GM12892 (cell line): ENCODE data around the gene MED15.
"Not testable (repeated sequence)": the region's sequence is repeated elsewhere in the genome, so short reads cannot be mapped to it uniquely, and the experiment has no call there.

Source experiments
- DNase-seq: peaks from one replicate; pipeline ENCODE4 v3.0.0; 2011; ENCODE audit not compliant: insufficient read length
- FAIRE-seq: peaks from 2 replicates; lab custom pipeline; 2011; peaks lifted over from hg19 to GRCh38; lab: Jason Lieb, UNC
- POLR2A ChIP-seq: IDR thresholded peaks from 2 replicates; pipeline ENCODE4 v1.6.1; 2011; ENCODE audit warnings: low read depth, low read length, control low read depth
- POLR2AphosphoS5 ChIP-seq: IDR thresholded peaks from 2 replicates; pipeline ENCODE4 v1.6.1; 2011; ENCODE audit warnings: low read depth, low read length, control low read depth
- TAF1 ChIP-seq: IDR thresholded peaks from 2 replicates; pipeline ENCODE4 v1.6.1; 2011; ENCODE audit warnings: low read depth, mild to moderate bottlenecking, control low read depth, low read length, borderline replicate concordance

MED15 gene

DNA sequence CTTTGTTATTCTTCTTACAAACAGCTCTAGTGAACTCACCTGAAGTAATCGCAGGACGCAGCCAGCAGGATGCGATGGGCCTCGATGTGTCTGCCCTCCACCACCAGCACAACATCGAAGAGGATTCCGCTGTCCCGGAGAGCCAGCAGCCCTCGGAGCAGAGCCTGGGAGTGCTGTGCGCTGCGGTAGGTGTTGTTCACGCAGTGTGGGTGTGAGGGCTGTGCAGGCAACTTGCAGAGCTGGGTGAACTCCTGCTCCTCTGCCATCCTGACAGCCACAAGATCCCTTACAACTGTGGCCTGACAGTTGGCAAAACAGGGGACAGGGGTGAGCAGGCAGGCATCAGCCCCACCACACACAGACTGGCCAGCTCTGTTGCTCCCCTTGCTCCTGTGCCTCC is 18.5 kb upstream of the MED15 start:
- no peak for TF ChIP-seq POLR2A
- no peak for TF ChIP-seq POLR2AphosphoS5
- TF ChIP-seq TAF1 = no peak
- DNase-seq = no peak
- no peak for FAIRE-seq

DNA sequence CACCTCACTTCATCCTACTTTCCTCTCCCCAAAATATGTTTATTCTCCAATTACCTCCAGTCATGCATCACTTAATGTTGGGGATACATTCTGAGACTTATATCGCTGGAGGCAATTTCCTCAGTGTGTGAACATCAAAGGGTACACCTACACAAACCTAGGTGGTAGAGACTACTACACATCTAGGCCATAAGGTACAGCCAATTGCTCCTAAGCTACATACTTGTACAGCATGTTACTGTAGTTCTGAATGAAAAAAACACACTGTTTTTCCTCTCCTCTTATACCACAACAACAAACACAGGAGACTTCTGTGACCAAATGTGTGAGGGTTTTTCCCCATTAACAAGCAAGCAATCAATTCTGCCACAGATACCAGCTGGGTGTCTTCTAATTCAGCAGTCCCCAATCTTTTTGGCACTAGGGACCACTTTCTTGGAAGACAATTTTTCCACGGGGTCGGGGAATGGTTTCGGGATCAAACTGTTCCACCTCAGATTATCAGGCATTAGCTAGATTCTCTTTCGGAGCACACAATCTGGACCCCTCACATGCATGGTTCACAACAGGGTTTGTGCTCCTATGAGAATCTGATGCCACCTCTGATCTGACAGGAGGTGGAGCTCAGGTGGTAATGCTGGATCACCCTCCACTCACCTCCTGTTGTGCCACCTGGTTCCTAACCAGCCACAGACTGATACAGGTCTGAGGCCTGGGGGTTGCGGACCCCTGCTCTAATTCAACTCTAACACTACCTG is 17.0 kb upstream of the MED15 start:
- no peak for FAIRE-seq
- TF ChIP-seq TAF1 (no peak), POLR2A (no peak), POLR2AphosphoS5 (no peak)
- no peak for DNase-seq

GRCh38 chr22:20490941-20491307 is 16.5 kb upstream of the MED15 start:
- TF ChIP-seq TAF1 (no peak), POLR2AphosphoS5 (no peak), POLR2A (no peak)
- DNase-seq (no peak), FAIRE-seq (no peak)

DNA sequence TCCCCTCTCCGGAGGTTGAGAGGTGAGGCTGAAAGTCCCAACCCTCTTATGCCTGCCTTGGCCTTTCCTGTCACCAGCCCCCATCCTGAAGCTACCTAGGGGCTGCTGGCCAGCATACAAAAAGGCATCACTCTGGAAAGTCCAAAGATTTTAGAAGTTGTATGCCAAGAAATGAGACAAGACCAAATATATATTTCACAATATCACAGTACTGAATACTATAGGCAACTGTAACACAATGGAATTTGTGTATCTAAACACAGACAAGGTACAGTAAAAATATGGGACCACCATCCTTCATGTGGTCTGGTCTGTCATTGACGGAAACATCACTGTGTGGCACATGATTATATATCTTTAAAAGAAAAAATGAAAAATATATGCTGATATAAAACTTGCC is 16.1 kb upstream of the MED15 start:
- DNase-seq = no peak
- FAIRE-seq = no peak

GRCh38 chr22:20494978-20495860 is 12.2 kb upstream of the MED15 start, which contains the start of gene KLHL22:
Gene KLHL22 (minus strand): TSS chr22:20495795. CDS start chr22:20489211, 6,584 bp downstream.
- TF ChIP-seq POLR2AphosphoS5 (no peak), TAF1 (0 out of 2 replicates have a peak, but pooled peaks have one; percentile 37), POLR2A (peak; percentile 43; the same call in 1 of the 2 replicates)
- FAIRE-seq (no peak), DNase-seq (peak; percentile 29)

More for the DNA sequence above, 16.1 kb upstream of the MED15 start:
- TF ChIP-seq TAF1 = no peak
- no peak for TF ChIP-seq POLR2A
- no peak for TF ChIP-seq POLR2AphosphoS5

DNA sequence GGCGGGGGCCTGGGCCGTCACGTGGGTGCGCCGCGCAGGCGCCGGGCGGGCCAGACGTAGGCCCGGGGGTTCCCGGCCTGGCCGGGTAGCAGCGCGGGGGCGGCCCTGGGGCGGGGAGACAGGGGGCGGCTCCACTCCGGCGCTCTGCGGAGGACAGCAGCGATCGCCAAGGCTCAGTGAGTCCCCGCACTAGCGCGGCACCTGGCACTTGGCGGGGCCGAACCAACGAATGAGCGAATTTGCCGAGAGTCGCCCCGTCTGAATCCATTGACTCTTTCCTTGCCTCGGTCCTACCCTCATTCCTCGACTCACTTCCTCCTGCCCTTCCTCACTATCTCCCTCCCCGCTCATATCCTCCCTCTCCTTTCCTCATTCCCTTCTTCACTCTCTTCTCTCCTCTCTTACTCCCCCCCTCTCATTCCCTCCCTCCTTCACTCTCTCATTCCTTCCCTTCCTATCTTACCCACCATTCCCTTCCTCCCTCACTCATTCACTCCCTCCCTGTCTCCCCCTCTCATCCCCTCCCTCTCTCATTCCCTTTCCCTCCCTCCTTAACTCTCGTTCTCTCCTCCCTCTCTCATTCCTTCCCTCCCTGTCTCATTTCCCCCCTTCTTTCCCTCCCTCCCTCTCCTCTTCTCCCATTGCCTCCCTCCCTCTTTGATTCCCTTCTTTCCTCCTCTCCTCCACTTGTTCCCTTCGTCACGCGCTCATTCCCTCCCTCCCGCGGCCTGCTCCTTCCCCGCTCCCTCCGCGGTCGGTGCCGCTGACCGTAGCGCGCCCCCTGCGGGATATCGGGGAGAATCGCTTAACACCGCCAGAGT is 11.3 kb upstream of the MED15 start:
- TF ChIP-seq POLR2AphosphoS5 (no peak), TAF1 (no peak), POLR2A (no peak)
- DNase-seq = peak; percentile 97
- FAIRE-seq = peak; percentile 89

- TF ChIP-seq TAF1 (no peak), POLR2AphosphoS5 (no peak), POLR2A (no peak)
- FAIRE-seq (no peak), DNase-seq (no peak)
These were observed 10.0 kb upstream of the MED15 start for GRCh38 chr22:20497426-20497825.

GRCh38 chr22:20498913-20499312 is 8.5 kb upstream of the MED15 start:
- DNase-seq (no peak), FAIRE-seq (no peak)
- TF ChIP-seq TAF1 (no peak), POLR2AphosphoS5 (no peak)

GRCh38 chr22:20499769-20500168 is 7.6 kb upstream of the MED15 start:
- FAIRE-seq (no peak), DNase-seq (no peak)
- TF ChIP-seq TAF1 = no peak
- TF ChIP-seq POLR2A = no peak
- TF ChIP-seq POLR2AphosphoS5 = no peak

DNA sequence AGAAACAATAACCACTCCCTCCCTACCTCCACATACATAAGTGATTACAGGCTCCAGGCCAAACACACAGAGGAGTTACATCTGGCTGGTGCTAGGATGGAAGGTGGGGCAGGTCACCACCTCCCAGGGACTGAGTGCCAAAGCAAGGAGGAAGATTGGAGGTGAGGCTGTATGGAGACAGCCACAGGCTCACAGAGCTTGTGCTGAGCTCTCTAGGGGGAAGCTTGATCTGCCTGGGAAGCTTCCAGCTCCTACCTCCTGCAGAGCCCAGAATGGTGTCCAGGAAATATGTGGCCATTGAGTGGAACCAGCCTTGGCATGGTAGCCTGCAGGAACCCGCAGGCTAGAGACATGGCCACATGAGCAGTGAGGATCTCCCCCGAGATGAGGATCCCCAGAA is 3.6 kb upstream of the MED15 start:
- TF ChIP-seq POLR2AphosphoS5 (no peak), TAF1 (no peak), POLR2A (no peak)
- DNase-seq (no peak), FAIRE-seq (no peak)

DNA sequence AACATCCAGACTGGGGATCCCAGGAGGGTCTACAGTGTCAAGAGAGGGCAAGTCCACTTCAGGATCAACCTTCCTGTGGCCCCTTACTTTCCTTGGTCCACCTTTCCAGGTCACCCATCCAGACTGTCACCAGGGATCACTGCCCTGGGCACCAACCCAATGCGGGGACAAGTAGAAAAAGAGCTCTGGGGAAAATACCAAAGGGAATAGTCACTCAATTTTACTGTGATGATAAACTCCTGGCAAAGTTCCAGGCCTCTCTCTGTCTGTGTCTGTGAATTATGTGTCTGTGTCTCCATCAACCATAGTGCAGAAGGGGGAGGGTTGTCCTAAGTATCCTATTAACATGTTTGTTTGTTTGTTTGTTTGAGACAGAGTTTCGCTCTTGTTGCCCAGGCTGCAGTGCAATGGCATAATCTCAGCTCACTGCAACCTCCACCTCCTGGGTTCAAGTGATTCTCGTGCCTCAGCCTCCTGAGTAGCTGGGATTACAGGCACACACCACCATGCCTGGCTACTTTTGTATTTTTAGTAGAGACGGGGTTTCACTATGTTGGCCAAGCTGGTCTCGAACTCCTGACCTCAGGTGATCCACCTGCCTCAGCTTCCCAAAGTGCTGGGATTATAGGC is 3.0 kb upstream of the MED15 start:
- FAIRE-seq, DNase-seq: not testable (repeated sequence)
